HL-60/S4 treated with phorbol 12-myristate 13-acetate at 8.2 ng/mL for 4 days and 3 days (cell line): ENCODE data around the gene PIK3C2G.

Experiments
- in situ Hi-C: fragments of 300-500 bp; cut with MboI; formaldehyde crosslinking; loops from 2 replicates; pipeline ENCODE4 v1.15.0; 2022; ENCODE audit warnings: low sequenced_read_pairs

The PIK3C2G gene

GRCh38 chr12:18343708-18344107 lies 82.4 kb downstream of the PIK3C2G start:
- in situ Hi-C loops = no loop called here

- in situ Hi-C loops = no loop called here
Observed at GRCh38 chr12:18345021-18345735, 83.9 kb downstream of the PIK3C2G start.

GRCh38 chr12:18352312-18352711 lies 91.0 kb downstream of the PIK3C2G start:
- in situ Hi-C loops = no loop called here

GRCh38 chr12:18355429-18355828 lies 94.1 kb downstream of the PIK3C2G start:
- in situ Hi-C loops = no loop called here

- in situ Hi-C loops = no loop called here
Observed at GRCh38 chr12:18358077-18358476, 96.8 kb downstream of the PIK3C2G start.

GRCh38 chr12:18358930-18359329 lies 97.6 kb downstream of the PIK3C2G start:
- in situ Hi-C loops = no loop called here

- in situ Hi-C loops = no loop called here
Observed at GRCh38 chr12:18361433-18361832, 100.1 kb downstream of the PIK3C2G start.

GRCh38 chr12:18363321-18363720 lies 102.0 kb downstream of the PIK3C2G start:
- in situ Hi-C loops = no loop called here

GRCh38 chr12:18368594-18368993 lies 107.3 kb downstream of the PIK3C2G start:
- in situ Hi-C loops = no loop called here

- in situ Hi-C loops = no loop called here
Observed at GRCh38 chr12:18373181-18373580, 111.9 kb downstream of the PIK3C2G start.

- in situ Hi-C loops = no loop called here
Observed at GRCh38 chr12:18375131-18375530, 113.8 kb downstream of the PIK3C2G start.

GRCh38 chr12:18375583-18375982 lies 114.3 kb downstream of the PIK3C2G start:
- in situ Hi-C loops = no loop called here

GRCh38 chr12:18382236-18382885 lies 121.0 kb downstream of the PIK3C2G start:
- in situ Hi-C loops = no loop called here

- in situ Hi-C loops = no loop called here
Observed at GRCh38 chr12:18383203-18383602, 121.9 kb downstream of the PIK3C2G start.

GRCh38 chr12:18387706-18388105 lies 126.4 kb downstream of the PIK3C2G start:
- in situ Hi-C loops = no loop called here

GRCh38 chr12:18389820-18390219 lies 128.5 kb downstream of the PIK3C2G start:
- in situ Hi-C loops = no loop called here

GRCh38 chr12:18391151-18391550 lies 129.8 kb downstream of the PIK3C2G start:
- in situ Hi-C loops = no loop called here

- in situ Hi-C loops = no loop called here
Observed at GRCh38 chr12:18394742-18395141, 133.4 kb downstream of the PIK3C2G start.

GRCh38 chr12:18400186-18400585 lies 138.9 kb downstream of the PIK3C2G start:
- in situ Hi-C loops = no loop called here

GRCh38 chr12:18402872-18403611 lies 141.7 kb downstream of the PIK3C2G start:
- in situ Hi-C loops = no loop called here

GRCh38 chr12:18411453-18411852 lies 150.1 kb downstream of the PIK3C2G start:
- in situ Hi-C loops = no loop called here

- in situ Hi-C loops = no loop called here
Observed at GRCh38 chr12:18414671-18415070, 153.4 kb downstream of the PIK3C2G start.
